ENCODE measurements around the gene CCL21. TPM values are rescaled to one million over a fixed set of nuclear protein-coding genes. Genes with fewer than 3 reads are reported as not detected.

The CCL21 gene
- polyA plus RNA-seq, 3 donors = not detected

DNA sequence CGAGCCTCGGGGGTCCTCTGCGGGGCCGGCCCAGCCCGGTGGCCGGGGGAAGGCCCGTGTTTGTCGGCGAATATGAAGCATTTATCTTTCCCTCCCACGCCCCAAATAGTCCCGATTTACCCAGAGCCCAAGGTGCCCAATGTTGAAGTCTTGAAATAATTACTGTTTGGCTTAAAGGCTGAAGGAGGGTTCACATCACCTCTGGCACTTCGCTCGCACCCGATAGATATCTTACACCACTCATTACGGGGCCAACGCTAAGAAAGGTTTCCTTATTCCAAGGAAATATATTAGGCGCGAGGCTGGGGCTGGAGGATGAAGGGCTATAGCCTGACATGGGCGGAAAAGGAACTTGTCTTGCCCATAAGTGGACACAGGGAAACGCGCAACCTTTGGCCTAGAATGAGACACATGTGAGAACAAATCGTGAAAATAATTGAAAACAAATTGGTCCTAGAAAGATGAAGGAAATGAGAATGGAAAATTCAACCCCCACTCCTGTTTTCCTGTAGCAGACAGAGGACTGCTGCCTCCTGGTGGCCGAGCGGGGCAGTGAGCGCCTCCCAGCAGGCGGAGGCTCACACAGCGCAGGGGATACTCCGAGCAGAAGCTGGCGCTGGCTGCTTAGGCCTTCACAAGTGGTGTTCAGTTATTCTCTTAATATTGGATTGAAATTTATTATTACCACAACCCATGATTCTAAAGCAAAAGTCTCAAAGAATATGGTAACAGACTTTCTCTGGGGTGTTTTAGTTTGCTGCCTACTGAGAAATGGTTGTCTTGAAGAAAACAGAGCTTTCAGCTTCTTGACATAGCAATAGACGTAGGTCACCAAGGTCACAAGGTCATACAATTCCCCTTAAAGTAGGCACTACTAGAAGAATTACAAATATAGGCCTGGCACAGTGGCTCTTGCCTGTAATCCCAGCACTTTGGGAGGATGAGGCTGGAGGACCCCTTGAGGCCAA lies 7.9 kb downstream of the CCL21 start:
- 0% methylated on average over 3 of the region's 30 CpGs for WGBS (ENCODE audit: insufficient coverage)
- Histone ChIP-seq H4K20me1 (ENCODE audit: insufficient read depth, low read length) (no peaks in the 10 kb centered on the region), H3K27me3 (ENCODE audit: control insufficient read depth in 2 of 2, insufficient read depth in 2 of 2, low read length in 2 of 2) (peaks cover 2 to 15% of the 10 kb centered on the region in 2 donors), H3K36me3 (replicated peaks in 1 of 2; ENCODE audit: control insufficient read depth in 1 of 2, insufficient read depth in 2 of 2, low read length in 2 of 2) (no peaks in the 10 kb centered on the region), H3K9ac (ENCODE audit: insufficient read depth, low read length, poor library complexity, severe bottlenecking) (peak overlapping the region; percentile 50), H3K4me2 (replicated peaks; ENCODE audit: extremely low read depth, low read length, poor library complexity, severe bottlenecking) (peak overlapping the region; percentile 91), H3K4me3 (replicated peaks in 1 of 3; ENCODE audit: low read depth in 2 of 3, low read length in 3 of 3) (peak overlapping the region; percentile 27 to 83 (median 31)), H3K79me2 (ENCODE audit: insufficient read depth, low read length) (no peaks in the 10 kb centered on the region), H3K9me3 (replicated peaks in 1 of 2; ENCODE audit: control insufficient read depth in 1 of 2, insufficient read depth in 1 of 2, low read length in 2 of 2) (no peaks in the 10 kb centered on the region), H3K4me1 (ENCODE audit: control insufficient read depth in 1 of 2, insufficient read depth in 2 of 2, low read length in 2 of 2) (peaks cover 12 to 13% of the 10 kb centered on the region in 2 donors), H3K27ac (ENCODE audit: low read depth in 1 of 2, low read length in 2 of 2) (no peak overlapping the region), H2AFZ (ENCODE audit: insufficient read depth, low read depth, low read length, poor library complexity, severe bottlenecking) (peak overlapping the region; percentile 87)
- Mint-ChIP-seq H3K4me1 (peaks cover 9% of the 10 kb centered on the region), H3K9me3 (no peaks in the 10 kb centered on the region), H3K36me3 (no peaks in the 10 kb centered on the region), H3K4me3 (peak overlapping the region; percentile 71 to 85), H3K27me3 (ENCODE audit: low read depth in 3 of 3) (peaks cover 16 to 29% (median 21%) of the 10 kb centered on the region in 3 donors), H3K27ac (peak overlapping the region in 1 of 7 donors; percentile 70)
- DNase-seq = peak; percentile 60 to 67 (median 60)
- intact Hi-C loops (cut with micrococcal nuclease) = loop anchor here in 1 of 2 donors (1.0 kb wide), 1 partner anchor 27 kb away; no protein-coding TSS in a partner anchor
- TF ChIP-seq, protein P1, sequence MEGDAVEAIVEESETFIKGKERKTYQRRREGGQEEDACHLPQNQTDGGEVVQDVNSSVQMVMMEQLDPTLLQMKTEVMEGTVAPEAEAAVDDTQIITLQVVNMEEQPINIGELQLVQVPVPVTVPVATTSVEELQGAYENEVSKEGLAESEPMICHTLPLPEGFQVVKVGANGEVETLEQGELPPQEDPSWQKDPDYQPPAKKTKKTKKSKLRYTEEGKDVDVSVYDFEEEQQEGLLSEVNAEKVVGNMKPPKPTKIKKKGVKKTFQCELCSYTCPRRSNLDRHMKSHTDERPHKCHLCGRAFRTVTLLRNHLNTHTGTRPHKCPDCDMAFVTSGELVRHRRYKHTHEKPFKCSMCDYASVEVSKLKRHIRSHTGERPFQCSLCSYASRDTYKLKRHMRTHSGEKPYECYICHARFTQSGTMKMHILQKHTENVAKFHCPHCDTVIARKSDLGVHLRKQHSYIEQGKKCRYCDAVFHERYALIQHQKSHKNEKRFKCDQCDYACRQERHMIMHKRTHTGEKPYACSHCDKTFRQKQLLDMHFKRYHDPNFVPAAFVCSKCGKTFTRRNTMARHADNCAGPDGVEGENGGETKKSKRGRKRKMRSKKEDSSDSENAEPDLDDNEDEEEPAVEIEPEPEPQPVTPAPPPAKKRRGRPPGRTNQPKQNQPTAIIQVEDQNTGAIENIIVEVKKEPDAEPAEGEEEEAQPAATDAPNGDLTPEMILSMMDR (IDR thresholded peaks at IDR 0.05) = peak; percentile 77

DNA sequence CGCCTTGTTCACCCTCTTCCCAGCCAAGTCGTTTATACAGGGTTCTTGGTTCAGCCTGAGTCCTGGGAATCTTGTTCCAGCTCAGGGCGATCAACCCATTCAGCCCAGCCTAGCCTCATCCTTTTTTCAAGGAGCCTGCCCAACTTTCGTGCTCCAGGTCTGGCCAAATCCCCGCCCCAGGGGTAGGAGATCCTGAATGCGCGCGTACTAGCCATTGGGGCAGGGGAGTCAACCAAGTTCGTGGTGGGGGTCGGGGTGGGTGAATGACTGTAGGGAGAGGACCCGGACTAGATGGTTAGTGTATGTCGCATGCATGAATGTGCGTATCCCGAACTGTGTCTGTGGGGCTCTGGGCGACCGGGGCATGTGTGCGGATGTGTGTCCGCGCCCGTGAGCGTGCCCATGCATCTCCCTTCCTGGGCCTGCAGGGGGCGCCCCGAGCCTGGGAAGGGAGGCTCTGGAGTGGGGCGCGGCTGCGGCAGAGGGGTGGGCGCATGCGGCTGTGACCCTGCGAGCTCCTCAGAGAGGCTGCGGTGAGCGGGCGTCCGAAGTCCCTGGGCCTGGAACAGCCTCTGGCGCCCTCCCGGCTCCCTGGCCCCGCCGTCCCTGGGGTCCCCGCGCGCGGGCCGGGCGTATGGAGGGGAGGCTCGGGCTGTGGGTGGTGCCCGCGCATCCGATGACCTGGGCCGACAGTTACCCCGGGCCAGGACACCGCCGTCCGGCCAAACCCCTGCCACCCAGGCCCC lies 8.7 kb downstream of the CCL21 start:
- H3K27me3 ChIP-seq (ENCODE audit: control insufficient read depth in 2 of 2, insufficient read depth in 2 of 2, low read length in 2 of 2) = peaks cover 2 to 15% of the 10 kb centered on the region in 2 donors
- no peak overlapping the region for H3K27ac ChIP-seq (ENCODE audit: low read depth in 1 of 2, low read length in 2 of 2)
- peaks cover 14 to 24% (median 17%) of the 10 kb centered on the region in 3 donors for H3K27me3 Mint-ChIP-seq (ENCODE audit: low read depth in 3 of 3)
- H3K4me1 Mint-ChIP-seq = peaks cover 9% of the 10 kb centered on the region
- peak overlapping the region; percentile 87 for H2AFZ ChIP-seq (ENCODE audit: insufficient read depth, low read depth, low read length, poor library complexity, severe bottlenecking)
- H3K27ac Mint-ChIP-seq = no peak overlapping the region
- H3K4me1 ChIP-seq (ENCODE audit: control insufficient read depth in 1 of 2, insufficient read depth in 2 of 2, low read length in 2 of 2) = peaks cover 12 to 13% of the 10 kb centered on the region in 2 donors
- no peaks in the 10 kb centered on the region for H3K79me2 ChIP-seq (ENCODE audit: insufficient read depth, low read length)
- H3K9me3 Mint-ChIP-seq = no peaks in the 10 kb centered on the region
- H3K9ac ChIP-seq (ENCODE audit: insufficient read depth, low read length, poor library complexity, severe bottlenecking) = peak overlapping the region; percentile 50
- H3K9me3 ChIP-seq (replicated peaks in 1 of 2; ENCODE audit: control insufficient read depth in 1 of 2, insufficient read depth in 1 of 2, low read length in 2 of 2) = no peaks in the 10 kb centered on the region
- DNase-seq = peak; percentile 30 to 57 (median 41)
- H3K36me3 Mint-ChIP-seq = no peaks in the 10 kb centered on the region
- 11% methylated on average over 38 of the region's 52 CpGs for WGBS (ENCODE audit: insufficient coverage)
- peak overlapping the region; percentile 27 to 83 (median 31) for H3K4me3 ChIP-seq (replicated peaks in 1 of 3; ENCODE audit: low read depth in 2 of 3, low read length in 3 of 3)
- peak overlapping the region; percentile 71 to 83 for H3K4me3 Mint-ChIP-seq
- TF ChIP-seq, protein P1 (IDR thresholded peaks at IDR 0.05) = peak; percentile 77
- no peaks in the 10 kb centered on the region for H4K20me1 ChIP-seq (ENCODE audit: insufficient read depth, low read length)
- intact Hi-C loops (cut with micrococcal nuclease) = no loop called here
- H3K4me2 ChIP-seq (replicated peaks; ENCODE audit: extremely low read depth, low read length, poor library complexity, severe bottlenecking) = peak overlapping the region; percentile 91
- no peaks in the 10 kb centered on the region for H3K36me3 ChIP-seq (replicated peaks in 1 of 2; ENCODE audit: control insufficient read depth in 1 of 2, insufficient read depth in 2 of 2, low read length in 2 of 2)

All from CD14-positive monocyte (primary cell).